Progenitor cell of endocrine pancreas (in vitro differentiated cells): ENCODE data around the gene SLC38A10. TPM values are rescaled to one million over a fixed set of nuclear protein-coding genes. Genes with fewer than 3 reads are reported as not detected.

ENCODE experiments used
- DNase-seq: peaks from one replicate; pipeline ENCODE4 v3.0.0; 2021; ENCODE audit warnings: low spot score; ENCODE audit not compliant: unreplicated experiment
- H3K27ac Mint-ChIP-seq: 2 replicates; pipeline ENCODE4 v1.8.0; 2021; ENCODE audit warnings: mild to moderate bottlenecking, moderate library complexity, mixed read lengths
- H3K27me3 Mint-ChIP-seq: 2 replicates; pipeline ENCODE4 v1.8.0; 2021; ENCODE audit warnings: mixed read lengths
- H3K36me3 Mint-ChIP-seq: 2 replicates; pipeline ENCODE4 v1.8.0; 2022; ENCODE audit warnings: mixed read lengths; ENCODE audit not compliant: insufficient read depth
- H3K4me1 Mint-ChIP-seq: 2 replicates; pipeline ENCODE4 v1.8.0; 2021; ENCODE audit warnings: low read depth, mixed read lengths
- H3K4me3 Mint-ChIP-seq: 2 replicates; pipeline ENCODE4 v1.8.0; 2021; ENCODE audit warnings: low read depth, mild to moderate bottlenecking, moderate library complexity, mixed read lengths
- H3K9me3 Mint-ChIP-seq: 2 replicates; pipeline ENCODE4 v1.8.0; 2021; ENCODE audit warnings: low read depth, mixed read lengths
- total RNA-seq: library from RNA; stranded (reverse); gene quantifications from 2 replicates; pipeline ENCODE4 v1.2.1, GENCODE V29; 2021
- TF ChIP-seq, protein P1 (sequence below): fragments of 200-600 bp; sonication (generic); IDR thresholded peaks from one replicate; pipeline ENCODE4 v1.5.0; 2021; ENCODE audit warnings: antibody characterized with exemption, mild to moderate bottlenecking; ENCODE audit not compliant: unreplicated experiment

The SLC38A10 gene
- total RNA-seq, 1 donor from 2014 or later = 130 TPM

DNA sequence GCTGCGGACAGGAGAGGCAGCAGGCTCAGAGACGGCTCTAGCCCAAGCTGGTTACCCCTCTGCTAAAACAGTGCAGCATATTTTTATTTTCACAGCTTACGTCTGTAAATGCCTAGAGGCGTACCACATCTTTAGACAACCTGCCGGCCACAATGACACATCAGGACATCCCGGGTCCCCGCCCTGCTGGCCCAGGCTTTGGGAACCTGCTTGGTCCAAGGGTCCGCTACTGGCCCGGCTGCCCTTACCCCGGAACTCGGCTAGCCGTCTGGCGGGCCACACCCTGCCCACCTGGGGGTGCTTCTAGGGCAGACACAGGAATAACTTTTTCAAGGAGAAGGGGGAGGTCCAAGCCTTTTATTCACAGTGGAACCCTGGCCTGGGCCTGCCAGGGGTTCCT, 76.6 kb downstream of the SLC38A10 start:
- no peak for DNase-seq
- no peak overlapping the region for H3K27ac Mint-ChIP-seq
- H3K4me1 Mint-ChIP-seq = peaks cover 7% of the 10 kb centered on the region
- H3K27me3 Mint-ChIP-seq = no peaks in the 10 kb centered on the region
- no peaks in the 10 kb centered on the region for H3K9me3 Mint-ChIP-seq
- H3K36me3 Mint-ChIP-seq = peaks cover 3% of the 10 kb centered on the region
- H3K4me3 Mint-ChIP-seq = no peak overlapping the region
- TF ChIP-seq, protein P1, sequence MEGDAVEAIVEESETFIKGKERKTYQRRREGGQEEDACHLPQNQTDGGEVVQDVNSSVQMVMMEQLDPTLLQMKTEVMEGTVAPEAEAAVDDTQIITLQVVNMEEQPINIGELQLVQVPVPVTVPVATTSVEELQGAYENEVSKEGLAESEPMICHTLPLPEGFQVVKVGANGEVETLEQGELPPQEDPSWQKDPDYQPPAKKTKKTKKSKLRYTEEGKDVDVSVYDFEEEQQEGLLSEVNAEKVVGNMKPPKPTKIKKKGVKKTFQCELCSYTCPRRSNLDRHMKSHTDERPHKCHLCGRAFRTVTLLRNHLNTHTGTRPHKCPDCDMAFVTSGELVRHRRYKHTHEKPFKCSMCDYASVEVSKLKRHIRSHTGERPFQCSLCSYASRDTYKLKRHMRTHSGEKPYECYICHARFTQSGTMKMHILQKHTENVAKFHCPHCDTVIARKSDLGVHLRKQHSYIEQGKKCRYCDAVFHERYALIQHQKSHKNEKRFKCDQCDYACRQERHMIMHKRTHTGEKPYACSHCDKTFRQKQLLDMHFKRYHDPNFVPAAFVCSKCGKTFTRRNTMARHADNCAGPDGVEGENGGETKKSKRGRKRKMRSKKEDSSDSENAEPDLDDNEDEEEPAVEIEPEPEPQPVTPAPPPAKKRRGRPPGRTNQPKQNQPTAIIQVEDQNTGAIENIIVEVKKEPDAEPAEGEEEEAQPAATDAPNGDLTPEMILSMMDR = no peak

DNA sequence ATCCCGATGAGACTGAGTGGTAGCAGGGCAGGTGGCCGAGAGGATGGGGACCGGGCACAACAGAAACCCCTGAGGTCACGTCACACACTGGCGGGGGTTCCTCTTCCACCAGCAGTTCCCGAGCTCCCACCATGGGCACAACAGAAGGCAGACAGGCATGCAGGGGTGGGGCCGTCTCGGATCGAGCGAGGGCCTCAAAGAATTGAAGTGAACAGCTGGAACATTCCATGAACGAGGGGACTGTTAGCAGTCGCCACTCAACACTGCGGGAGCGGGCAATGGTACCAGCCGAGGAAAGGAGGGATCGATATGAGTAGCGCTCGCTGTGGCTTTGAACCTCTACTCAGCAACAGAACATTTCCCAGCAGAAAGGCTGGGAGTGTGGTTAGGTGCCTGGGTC, 77.6 kb downstream of the SLC38A10 start:
- Mint-ChIP-seq H3K27me3 (no peaks in the 10 kb centered on the region), H3K4me3 (no peak overlapping the region), H3K9me3 (no peaks in the 10 kb centered on the region), H3K4me1 (peaks cover 7% of the 10 kb centered on the region), H3K27ac (no peak overlapping the region), H3K36me3 (peaks cover 3% of the 10 kb centered on the region)
- DNase-seq = no peak
- TF ChIP-seq, protein P1 = no peak

DNA sequence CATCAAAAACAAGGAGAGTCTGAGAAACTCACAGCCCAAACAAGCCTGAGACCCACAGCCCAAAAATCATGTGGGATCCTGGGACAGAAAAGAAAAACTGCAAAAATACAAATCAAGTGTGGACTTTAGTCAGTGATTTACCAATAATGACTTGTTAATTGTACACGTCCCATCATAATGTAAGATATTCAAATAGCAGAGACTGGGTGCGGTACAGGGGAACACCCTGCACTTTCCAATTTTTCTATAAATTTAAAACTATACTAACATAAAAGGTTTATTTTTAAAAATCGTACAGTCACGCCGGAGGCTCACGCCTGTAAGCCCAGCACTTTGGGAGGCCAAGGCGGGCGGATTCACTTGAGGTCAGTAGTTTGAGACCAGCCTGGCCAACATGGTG, 81.1 kb downstream of the SLC38A10 start:
- DNase-seq = no peak
- no peaks in the 10 kb centered on the region for H3K27me3 Mint-ChIP-seq
- no peak overlapping the region for H3K4me3 Mint-ChIP-seq
- no peak overlapping the region for H3K27ac Mint-ChIP-seq
- no peaks in the 10 kb centered on the region for H3K9me3 Mint-ChIP-seq
- H3K4me1 Mint-ChIP-seq = no peaks in the 10 kb centered on the region
- peaks cover 1% of the 10 kb centered on the region for H3K36me3 Mint-ChIP-seq
- TF ChIP-seq, protein P1 = no peak

DNA sequence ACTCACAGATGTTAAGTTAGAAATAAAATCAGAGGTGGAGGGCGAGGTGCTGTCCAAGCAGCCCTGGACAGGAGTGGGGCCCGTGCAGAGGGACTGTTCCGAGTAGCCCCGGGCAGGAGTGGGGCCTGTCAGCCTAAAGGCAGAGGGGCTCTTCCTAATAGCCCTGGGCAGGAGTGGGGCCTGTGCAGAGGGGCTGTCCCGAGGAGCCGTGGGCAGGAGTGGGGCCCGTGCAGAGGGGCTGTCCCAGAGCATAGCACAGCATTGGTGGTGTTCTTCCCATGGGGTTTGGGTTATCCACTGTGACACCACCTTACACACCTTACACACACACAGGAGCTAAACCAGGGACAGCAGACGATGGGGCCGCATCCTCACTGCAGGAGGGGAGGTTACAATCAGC, 82.7 kb downstream of the SLC38A10 start:
- H3K27me3 Mint-ChIP-seq = no peaks in the 10 kb centered on the region
- TF ChIP-seq, protein P1 = no peak
- no peak for DNase-seq
- H3K27ac Mint-ChIP-seq = no peak overlapping the region
- peaks cover 1% of the 10 kb centered on the region for H3K36me3 Mint-ChIP-seq
- H3K9me3 Mint-ChIP-seq = no peaks in the 10 kb centered on the region
- H3K4me3 Mint-ChIP-seq = no peak overlapping the region
- H3K4me1 Mint-ChIP-seq = no peaks in the 10 kb centered on the region

DNA sequence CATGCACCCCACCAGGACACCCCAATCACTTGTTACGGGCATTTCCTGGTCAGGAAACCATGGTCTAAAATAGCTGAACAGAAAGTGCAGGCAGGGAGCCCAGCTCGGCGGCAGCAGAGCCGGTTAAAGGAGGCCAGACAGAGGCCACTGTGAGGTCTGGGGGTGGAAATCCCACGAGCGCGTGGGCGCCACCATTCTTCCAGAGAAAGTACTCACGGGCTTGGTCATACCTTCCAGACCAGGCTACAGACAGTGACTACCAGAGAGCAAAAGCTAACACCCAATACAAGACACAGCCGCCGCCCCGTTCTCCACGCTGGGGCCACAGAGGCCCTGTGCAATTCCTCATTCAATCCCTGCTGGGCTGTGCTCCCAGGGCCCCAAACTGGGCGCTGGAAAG, 84.2 kb downstream of the SLC38A10 start:
- H3K27ac Mint-ChIP-seq = no peak overlapping the region
- no peaks in the 10 kb centered on the region for H3K36me3 Mint-ChIP-seq
- no peak overlapping the region for H3K4me3 Mint-ChIP-seq
- no peaks in the 10 kb centered on the region for H3K27me3 Mint-ChIP-seq
- TF ChIP-seq, protein P1 = no peak
- H3K9me3 Mint-ChIP-seq = no peaks in the 10 kb centered on the region
- no peaks in the 10 kb centered on the region for H3K4me1 Mint-ChIP-seq
- no peak for DNase-seq
